HG02840 (cell line): ENCODE data around the gene NELL1.

ENCODE experiments used
- ATAC-seq: cut with Tn5 transposase; IDR thresholded peaks from one replicate; pipeline ENCODE4 v1.9.1; 2021; ENCODE audit warnings: mild to moderate bottlenecking, moderate library complexity, moderate number of reproducible peaks; ENCODE audit not compliant: unreplicated experiment, low FRiP score

Gene NELL1

DNA sequence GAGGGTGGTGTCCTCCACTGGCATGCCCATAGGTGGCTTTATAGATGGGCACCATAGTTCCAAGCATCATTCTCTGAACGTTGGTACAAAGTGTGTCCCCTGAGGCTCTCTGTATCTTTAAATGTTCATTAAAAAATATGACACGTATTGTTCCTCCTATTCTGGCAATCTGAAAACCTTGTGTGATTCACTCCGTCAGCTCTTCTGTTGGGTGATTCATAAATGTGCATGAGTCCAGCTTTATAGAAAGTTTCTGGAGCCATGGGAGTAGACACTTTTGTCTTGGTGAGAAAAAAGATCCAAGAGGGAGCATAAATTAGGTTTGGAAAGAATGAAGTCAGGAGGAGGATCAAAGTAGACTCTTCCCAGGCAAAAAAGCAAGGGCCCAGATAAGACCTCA is 728.8 kb downstream of the NELL1 start:
- ATAC-seq, result no peak

DNA sequence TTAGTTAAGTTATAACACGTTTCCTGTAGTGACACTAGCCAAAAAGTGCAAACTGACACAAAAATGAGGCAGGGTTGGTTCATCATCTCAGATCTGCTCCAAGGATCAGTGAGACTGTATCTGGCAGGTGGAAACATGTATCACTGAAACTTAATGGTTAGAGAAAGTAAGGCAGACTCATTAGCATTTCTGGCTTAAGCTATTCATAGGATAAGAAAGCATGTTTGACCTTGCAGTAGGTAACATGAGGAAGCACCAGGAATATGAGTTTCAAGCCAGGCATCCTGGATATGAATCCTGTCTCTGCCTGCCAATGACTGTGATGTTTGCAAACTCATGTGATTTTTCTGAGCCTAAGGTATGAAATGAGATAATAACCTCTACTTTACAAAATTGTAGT is 732.1 kb downstream of the NELL1 start:
- ATAC-seq, result no peak

DNA sequence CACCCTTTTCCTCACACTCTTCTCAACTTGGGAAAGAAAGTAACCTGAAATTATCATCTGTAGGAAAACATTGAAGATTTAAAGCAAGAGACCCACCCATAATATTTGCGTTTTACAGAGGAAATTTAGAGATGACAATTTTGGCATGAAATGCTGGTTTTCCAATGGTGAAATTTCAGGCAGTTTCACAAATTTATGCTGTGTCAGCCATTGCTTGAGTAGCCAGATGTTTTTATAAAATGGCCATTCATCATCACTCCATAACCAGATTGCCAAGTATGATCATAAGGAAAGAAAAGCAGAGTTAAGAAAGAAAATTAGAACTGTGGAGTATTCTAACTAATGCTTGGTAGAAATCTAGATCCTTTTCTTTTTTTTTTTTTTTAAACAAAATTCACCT is 732.9 kb downstream of the NELL1 start:
- no peak for ATAC-seq

DNA sequence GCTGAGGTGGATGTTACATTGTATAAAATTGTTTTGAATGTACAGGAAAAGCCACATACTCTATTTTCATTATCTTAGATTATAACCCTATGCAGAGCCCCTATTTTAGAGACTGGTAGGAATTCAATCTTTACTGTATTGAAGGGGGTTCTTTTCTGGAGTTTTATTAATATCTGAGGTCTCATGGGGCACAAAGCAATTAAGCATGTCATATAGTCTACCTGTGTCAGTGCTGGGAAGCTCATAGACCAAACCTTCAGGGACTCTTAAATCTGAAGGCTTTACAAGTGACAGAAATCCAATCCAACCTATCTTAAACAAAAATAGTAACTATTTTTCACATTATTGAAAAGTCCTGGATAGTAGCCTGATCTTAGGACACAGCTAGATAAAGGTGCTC is 733.7 kb downstream of the NELL1 start:
- ATAC-seq, result no peak

DNA sequence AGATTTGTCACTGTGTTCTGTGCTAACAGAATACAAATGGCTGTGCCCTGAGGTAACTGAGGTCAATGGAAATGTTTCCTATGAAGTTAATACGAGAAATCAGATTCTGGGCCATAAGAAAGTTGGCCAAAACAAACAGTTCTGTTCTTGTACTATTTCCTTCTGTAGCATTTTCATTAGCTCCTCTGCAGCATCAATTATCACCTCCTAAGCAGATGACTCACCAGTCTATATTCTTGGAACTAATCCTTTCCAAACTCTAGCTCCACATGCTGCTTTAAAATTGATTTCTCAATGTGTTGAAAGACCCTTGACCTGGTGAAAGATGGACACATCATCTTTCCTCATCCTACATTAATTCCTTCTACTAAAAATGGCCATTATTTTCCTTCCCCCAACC is 736.0 kb downstream of the NELL1 start:
- no peak for ATAC-seq

DNA sequence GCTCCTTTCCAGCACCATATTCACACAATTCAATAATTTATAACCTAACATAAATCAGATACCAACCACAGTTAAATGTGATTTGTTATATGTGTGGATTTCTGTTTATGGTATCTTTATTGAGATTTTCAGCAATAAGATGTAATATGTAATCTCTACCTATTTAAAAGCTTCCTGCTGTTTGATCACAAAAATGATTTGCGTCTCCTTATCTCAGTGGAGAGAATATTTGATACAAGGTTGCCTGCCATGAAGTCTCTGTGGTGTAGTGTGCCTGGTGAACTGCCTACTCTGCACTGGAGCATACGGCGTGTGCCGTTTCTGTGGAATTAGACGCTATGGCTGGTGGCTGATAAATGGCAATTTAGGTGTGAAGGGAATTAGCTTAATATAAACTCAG is 741.1 kb downstream of the NELL1 start:
- ATAC-seq, result no peak

DNA sequence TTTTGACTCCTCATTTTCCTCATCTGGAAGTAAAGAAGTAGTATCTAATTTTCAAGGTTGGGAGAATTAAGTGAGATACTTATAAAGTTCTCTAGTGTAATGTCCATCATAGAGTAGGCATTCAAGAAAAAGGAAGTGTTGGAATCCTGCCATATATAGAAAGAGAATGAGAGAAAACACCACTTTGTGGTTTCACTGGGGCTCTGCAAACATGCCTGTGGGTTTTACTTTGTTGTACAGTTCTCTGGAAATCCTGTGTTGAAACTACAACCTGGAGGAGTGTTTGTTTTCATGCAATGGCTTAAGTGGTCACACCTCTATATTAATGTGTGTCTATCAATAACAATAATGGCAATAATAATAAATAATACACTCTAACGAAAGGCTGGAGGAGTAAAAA is 741.7 kb downstream of the NELL1 start:
- no peak for ATAC-seq

DNA sequence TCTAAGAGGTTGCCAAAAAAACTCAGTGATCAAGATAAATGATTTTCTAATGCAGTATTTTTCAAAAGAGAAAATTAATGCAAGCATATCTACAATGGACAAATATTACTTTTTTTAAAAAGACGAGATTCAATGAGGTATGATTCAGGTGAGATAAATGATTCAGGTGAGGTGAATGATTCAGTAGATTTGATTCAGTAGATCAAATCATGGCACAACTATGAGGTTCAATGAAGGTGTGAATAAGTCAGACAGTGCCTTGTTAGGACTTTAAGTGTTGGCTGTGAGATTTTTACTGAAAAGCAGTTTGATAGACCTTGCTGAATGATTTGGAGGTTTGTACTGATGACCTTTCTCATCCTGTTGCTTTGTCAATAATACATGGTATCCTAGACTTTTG is 742.2 kb downstream of the NELL1 start:
- no peak for ATAC-seq

DNA sequence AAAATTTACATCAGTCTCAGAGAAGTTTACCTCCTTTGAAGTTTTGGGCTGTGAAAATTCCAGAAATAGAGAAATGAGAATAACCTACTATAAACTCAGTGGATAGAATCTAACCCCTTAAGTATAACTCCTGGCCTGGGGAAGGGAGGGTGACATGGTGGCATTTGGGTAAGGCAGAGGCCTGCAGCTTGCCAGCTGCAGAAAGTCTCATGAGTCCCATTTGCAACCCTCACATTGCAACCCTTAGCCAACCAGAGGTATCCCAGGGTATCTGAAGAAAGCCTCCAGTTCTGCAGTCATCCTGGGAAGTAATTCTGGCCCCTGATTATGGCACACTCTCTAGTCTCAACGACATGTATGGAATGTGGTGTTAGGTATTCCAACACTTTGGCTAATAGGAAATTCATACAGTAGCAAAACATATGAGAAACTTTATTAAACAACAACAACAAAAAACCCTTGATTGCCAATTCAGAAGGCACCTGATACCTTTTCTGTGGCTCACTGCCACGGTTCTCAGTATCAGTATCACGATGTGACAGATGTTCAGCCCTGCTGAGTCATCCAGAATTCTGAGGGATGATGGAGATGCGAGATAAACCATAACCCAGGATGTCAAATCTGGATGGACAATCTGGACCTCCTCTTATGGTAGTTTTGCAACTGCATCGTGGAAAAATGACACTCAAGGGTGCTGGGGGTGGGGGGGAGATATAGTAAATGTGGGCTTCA is 743.4 kb downstream of the NELL1 start:
- no peak for ATAC-seq

DNA sequence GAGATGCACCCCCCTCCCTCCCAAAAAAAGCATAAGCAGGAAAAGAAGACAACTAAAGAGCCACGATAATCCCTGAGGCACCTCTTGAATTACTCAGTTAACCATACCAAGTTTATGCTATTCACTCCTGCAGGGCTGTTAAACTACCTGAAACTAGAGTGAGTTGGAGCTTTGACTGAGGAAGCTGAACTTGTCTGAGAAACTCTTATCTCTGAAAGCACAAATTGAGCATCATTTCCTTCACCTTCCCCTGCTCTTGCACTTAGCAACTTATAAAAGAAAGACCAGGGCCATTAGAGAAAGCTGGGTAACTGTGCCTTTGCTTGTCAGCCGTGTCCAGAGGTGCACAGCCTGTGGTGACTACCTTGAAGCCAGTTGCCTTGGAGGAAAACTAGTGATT is 745.6 kb downstream of the NELL1 start:
- no peak for ATAC-seq

DNA sequence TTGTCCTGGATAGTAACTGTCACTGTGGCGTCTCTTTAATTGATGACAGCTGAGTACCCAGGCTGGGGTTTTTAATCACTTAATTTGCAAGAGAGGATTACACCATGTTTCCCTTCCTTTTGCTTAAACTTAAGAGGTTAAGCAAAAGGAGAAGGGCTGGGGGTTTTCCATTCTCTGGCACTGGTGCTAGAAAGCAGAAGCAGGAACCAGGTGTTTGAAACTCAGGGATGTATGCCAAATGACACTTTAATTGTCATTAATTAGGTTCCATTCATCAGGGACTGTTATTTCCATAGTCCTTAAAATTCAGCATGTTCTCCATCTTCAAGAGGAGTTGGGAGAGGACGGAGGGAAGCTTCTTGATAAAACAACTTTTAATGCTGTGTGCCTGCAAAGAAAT is 746.2 kb downstream of the NELL1 start:
- no peak for ATAC-seq

DNA sequence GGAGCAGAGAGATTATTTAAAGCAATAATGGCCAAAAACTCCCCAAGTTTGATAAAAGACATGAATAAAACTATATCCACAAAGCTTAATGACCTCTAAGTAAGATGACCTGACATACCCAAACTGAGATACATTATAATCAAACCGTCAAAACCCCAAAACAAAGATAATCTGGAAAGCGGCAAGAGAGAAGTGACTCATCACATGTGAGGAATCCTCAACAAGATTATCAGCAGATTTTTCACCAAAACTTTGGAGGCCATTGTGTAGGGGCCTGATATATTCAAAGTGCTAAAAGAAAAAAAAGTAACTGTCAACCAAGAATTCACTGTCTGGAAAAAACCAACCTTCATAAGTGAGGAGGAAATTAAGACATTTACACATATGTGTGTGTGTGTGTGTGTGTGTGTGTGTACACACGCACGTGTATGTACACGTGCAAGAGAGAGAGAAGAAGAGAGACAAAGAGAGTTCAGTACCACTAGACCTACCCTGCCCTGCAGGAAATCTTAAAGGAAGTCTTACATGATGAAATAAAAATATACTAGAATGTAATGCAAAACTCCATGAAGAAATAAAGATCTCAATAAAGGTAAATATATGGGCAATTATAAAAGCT is 752.4 kb downstream of the NELL1 start:
- ATAC-seq, result no peak

DNA sequence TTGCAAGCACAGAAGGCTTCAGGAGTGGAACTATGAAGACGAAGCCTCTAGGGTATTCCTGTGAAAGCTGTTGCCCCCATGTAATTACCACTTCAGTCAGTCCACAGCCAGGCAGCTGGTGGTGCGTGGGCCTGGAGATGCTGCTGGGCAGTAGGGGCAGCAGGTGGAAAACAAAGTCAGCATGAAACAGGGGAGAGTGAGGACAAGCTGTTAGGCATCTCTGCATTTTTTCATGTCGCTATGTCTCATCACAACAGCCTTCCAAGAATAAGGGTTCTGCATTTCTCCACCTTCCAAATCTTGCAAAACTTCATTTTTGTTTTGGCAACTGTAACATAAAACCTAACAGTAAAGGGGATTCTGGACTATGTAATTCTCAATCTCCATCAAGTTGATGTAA is 757.5 kb downstream of the NELL1 start:
- ATAC-seq, result no peak

DNA sequence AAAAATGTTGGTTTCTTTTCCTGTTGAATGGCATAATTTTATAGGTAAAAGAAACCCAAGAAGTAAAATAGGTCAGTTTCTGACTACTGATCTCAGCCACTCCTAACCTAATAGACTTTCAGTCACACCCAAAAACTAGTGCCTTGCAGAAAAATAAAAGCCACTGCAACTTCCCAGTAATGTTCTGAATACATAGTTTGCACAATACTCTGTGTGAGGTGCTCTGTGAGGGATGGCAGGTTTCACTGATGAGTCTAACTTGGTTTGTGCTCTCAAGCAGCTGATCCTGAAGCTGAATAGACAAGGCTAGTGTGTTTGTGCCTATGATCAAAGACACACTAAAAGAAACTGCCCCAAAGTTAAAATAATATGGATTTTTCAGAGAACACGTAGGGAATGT is 758.3 kb downstream of the NELL1 start:
- no peak for ATAC-seq

DNA sequence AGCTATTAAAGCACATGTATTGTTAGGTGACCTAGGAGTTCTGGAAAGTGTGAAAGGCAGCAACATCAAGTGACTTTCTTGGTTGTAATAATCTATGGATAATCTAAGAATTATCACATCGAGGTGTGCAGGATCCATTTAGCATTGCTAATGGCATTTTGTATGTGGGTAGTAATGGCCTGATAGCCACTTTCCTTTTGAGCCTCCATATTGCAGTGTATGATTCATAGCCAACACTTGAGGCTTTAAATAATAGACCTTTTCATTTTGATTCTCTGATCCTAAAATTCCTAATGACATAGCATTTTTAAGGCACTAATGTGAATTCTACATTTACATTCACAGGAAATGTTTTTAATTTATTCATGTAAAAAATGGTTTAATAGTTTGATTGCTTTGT is 759.4 kb downstream of the NELL1 start:
- ATAC-seq, result no peak

DNA sequence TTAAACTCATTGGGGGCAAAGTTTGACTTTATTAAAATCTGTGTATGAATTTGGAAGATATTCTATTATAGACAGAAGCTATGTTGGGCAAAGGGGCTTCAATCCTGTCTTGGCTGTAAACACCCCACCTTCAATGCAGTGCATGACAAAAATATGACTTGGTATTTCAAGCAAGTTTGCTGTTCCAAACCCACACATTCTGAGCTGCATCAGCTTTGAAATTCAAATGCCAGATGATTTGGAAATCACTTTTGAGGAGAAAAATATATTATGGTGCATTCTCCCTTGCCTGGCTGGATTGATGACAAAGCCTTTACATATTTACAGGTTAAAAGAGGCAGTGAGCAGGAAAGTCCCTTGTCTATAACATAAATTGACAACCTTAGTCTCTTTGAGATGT is 760.0 kb downstream of the NELL1 start:
- no peak for ATAC-seq

DNA sequence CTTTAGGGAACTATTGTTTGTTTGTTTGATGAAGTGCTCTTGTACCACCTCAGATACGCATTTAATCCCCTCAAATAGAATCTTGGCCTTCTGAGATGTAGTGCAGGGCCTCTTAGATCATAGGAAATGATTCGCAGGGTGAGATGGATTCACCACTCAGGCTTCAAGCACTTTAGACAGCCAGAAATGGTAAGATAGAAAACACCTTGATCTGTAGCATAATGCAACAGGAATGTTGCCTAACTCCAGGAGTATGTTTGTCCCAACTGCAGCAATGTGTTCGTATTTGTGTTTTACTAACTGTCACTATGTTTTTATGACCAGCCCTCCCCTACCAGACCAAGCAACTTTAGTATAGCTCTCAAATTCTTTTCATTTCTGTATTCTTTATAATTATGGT is 761.2 kb downstream of the NELL1 start:
- no peak for ATAC-seq

DNA sequence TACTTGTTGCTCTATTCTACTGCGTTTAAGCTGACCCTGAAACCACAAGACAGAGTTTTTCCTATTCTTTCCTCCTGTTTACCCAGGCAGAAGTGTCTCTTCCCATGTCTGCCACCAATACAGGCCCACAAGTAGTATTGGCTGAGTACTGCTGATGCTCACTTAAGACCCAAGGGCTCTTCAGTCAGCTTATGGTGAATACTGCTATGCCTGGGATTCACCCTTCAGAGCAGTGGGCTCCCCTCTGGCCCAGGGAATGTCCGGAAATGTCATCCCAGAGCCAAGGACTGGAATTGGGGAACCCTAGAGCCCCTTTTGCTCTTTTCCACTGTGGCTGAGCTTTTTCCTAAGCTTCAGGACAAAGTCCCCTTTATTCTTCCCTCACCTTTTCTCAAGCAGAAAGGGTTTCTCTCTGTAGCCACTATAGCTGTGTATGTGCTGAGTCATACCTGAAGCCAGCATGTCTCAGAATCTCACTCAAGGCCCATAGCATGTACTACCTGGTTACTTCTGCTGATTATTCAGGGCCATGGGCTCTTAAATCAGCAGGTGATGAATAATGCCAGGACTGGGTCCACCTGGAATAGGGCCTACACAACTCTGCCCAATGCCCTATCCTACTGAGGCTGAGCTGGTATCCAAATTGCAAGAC is 777.7 kb downstream of the NELL1 start:
- peak; percentile 73 for ATAC-seq

DNA sequence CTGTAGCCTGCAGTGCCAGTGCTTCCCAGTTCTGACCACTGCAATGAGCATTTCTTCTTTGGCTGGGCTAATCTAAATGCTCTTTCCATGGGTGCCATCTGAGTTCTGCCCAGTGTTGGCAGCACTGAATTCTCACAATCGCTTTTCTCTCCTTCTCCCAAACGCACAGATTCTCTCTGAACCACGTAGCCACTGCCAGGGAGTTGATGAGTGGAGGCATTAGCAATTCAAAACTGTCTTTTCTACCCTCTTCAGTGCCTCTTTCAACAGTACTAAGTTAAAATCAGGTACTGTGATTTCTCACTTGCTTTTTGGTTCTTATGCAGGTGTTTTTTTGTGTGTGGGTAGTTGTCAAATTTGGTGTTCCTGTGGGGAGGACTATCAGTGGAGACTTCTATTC is 778.5 kb downstream of the NELL1 start:
- ATAC-seq, result no peak

DNA sequence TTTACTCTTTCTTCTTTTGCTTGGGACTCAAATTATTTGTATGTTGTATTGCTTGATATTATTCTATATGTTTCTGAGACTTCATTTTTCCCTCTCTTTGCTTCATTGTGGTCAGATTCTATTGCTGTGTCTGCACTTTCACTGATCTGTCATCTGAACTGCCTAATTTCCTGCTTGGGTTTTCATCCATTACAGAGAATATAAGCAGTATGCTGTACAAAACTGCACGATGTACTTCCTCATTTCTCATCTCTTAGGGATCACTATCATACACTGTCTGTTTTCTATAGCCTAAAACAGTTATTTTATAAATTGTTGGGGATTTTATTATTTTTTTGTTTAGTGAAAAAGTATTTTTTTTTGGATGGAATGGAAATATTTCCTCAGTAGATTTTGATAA is 786.8 kb downstream of the NELL1 start:
- no peak for ATAC-seq

DNA sequence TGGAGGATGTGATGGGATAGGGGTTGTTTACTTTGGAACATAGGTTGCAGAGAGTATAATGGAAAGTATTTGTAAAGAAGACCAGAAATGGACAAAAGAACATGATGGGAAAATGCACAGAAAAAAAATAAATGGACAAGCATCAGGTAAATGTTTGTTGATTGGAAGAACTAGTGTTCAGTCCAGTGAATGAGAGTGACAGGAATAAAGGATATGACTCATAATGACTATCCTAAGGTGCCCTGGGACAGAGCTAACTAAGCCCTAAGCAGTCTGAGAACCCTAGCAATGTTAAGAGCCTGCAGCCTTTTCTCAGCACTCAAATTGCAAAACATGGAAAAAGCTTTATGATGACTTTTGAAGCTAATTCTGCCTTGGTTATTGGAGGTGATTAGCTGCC is 790.7 kb downstream of the NELL1 start:
- no peak for ATAC-seq

DNA sequence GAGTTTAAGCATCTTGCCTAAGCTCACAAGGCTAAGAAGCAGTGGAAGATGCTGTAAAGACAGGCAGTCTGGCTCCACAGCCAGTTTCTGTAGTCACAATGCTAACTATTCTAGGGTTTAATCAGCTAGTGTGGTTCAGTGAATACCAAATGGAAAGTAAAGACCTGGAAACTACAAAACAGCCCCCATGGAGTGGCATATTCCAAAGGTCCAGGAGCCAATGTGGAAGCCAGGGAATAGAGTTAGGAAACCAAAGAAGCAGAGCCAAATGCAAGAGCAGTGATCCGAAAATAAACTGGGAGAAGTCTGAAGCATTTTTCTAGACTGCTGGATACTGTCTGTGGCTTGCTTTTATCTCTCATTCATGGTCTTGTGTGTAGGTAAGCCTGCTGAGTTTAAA is 792.3 kb downstream of the NELL1 start:
- ATAC-seq, result no peak
